Measurements from ENCODE around the gene MED16. TPM values are rescaled to one million over a fixed set of nuclear protein-coding genes. Genes with fewer than 3 reads are reported as not detected.

Gene MED16
- total RNA-seq, 1 experiment from 2014 or later: 66.9 TPM

GRCh38 chr19:861756-862580 is 31.0 kb downstream of the MED16 start (continued):
- TF ChIP-seq HMGXB4 (CRISPR knock-in tag; IDR thresholded peaks at IDR 0.05) (peak; percentile 84; the same call in 1 of the 2 replicates), SMAD3 (CRISPR knock-in tag; IDR thresholded peaks at IDR 0.05; ENCODE audit: borderline replicate concordance) (0 out of 2 replicates have a peak, but pooled peaks have one; percentile 32), FOXK1 (CRISPR knock-in tag; IDR thresholded peaks at IDR 0.05) (peak; percentile 77), NFATC4 (CRISPR knock-in tag; IDR thresholded peaks at IDR 0.05) (no peak), ESRRA (CRISPR knock-in tag; IDR thresholded peaks at IDR 0.05; ENCODE audit: borderline replicate concordance) (0 out of 2 replicates have a peak, but pooled peaks have one; percentile 8), SOX15 (CRISPR knock-in tag; IDR thresholded peaks at IDR 0.05) (no peak), ZNF219 (CRISPR knock-in tag; IDR thresholded peaks at IDR 0.05; ENCODE audit: borderline replicate concordance) (0 out of 2 replicates have a peak, but pooled peaks have one; percentile 71), ZNF671 (CRISPR knock-in tag; IDR thresholded peaks at IDR 0.05) (no peak), RORB (CRISPR knock-in tag; IDR thresholded peaks at IDR 0.05) (no peak), CBFB (CRISPR knock-in tag; IDR thresholded peaks at IDR 0.05; ENCODE audit: low read depth) (no peak), SP1 (CRISPR knock-in tag; conservative IDR thresholded peaks at IDR 0.05) (no peak), TCF7 (CRISPR knock-in tag; IDR thresholded peaks at IDR 0.05; ENCODE audit: low read depth) (no peak), JUN (CRISPR knock-in tag; IDR thresholded peaks at IDR 0.05) (peak; percentile 82; the same call in 1 of the 2 replicates), RELA (CRISPR knock-in tag; IDR thresholded peaks at IDR 0.05; ENCODE audit: borderline replicate concordance) (0 out of 2 replicates have a peak, but pooled peaks have one; percentile 79), ZNF425 (CRISPR knock-in tag; conservative IDR thresholded peaks at IDR 0.05) (no peak), NFYB (CRISPR knock-in tag; conservative IDR thresholded peaks at IDR 0.05; ENCODE audit: low read depth) (no peak), ZNF416 (CRISPR knock-in tag; IDR thresholded peaks at IDR 0.05) (peak; percentile 46; the same call in 1 of the 2 replicates), ATF1 (CRISPR knock-in tag; IDR thresholded peaks at IDR 0.05) (peak; percentile 61; the same call in 1 of the 2 replicates), GTF2I (CRISPR knock-in tag; conservative IDR thresholded peaks at IDR 0.05) (no peak), ZNF232 (CRISPR knock-in tag; IDR thresholded peaks at IDR 0.05) (peak; percentile 49; the same call in 1 of the 2 replicates), TP53 (CRISPR knock-in tag; IDR thresholded peaks at IDR 0.05) (peak; percentile 89), ZNF317 (CRISPR knock-in tag; IDR thresholded peaks at IDR 0.05; ENCODE audit: borderline replicate concordance, low read depth) (0 out of 2 replicates have a peak, but pooled peaks have one; percentile 23)
- TF ChIP-seq, protein P1, sequence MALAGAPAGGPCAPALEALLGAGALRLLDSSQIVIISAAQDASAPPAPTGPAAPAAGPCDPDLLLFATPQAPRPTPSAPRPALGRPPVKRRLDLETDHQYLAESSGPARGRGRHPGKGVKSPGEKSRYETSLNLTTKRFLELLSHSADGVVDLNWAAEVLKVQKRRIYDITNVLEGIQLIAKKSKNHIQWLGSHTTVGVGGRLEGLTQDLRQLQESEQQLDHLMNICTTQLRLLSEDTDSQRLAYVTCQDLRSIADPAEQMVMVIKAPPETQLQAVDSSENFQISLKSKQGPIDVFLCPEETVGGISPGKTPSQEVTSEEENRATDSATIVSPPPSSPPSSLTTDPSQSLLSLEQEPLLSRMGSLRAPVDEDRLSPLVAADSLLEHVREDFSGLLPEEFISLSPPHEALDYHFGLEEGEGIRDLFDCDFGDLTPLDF (CRISPR knock-in tag; IDR thresholded peaks at IDR 0.05): 0 out of 2 replicates have a peak, but pooled peaks have one; percentile 63
- TF ChIP-seq, protein P2, sequence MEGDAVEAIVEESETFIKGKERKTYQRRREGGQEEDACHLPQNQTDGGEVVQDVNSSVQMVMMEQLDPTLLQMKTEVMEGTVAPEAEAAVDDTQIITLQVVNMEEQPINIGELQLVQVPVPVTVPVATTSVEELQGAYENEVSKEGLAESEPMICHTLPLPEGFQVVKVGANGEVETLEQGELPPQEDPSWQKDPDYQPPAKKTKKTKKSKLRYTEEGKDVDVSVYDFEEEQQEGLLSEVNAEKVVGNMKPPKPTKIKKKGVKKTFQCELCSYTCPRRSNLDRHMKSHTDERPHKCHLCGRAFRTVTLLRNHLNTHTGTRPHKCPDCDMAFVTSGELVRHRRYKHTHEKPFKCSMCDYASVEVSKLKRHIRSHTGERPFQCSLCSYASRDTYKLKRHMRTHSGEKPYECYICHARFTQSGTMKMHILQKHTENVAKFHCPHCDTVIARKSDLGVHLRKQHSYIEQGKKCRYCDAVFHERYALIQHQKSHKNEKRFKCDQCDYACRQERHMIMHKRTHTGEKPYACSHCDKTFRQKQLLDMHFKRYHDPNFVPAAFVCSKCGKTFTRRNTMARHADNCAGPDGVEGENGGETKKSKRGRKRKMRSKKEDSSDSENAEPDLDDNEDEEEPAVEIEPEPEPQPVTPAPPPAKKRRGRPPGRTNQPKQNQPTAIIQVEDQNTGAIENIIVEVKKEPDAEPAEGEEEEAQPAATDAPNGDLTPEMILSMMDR (IDR thresholded peaks at IDR 0.05): no peak; the same call in 1 of the 2 replicates
- TF ChIP-seq, protein P3, sequence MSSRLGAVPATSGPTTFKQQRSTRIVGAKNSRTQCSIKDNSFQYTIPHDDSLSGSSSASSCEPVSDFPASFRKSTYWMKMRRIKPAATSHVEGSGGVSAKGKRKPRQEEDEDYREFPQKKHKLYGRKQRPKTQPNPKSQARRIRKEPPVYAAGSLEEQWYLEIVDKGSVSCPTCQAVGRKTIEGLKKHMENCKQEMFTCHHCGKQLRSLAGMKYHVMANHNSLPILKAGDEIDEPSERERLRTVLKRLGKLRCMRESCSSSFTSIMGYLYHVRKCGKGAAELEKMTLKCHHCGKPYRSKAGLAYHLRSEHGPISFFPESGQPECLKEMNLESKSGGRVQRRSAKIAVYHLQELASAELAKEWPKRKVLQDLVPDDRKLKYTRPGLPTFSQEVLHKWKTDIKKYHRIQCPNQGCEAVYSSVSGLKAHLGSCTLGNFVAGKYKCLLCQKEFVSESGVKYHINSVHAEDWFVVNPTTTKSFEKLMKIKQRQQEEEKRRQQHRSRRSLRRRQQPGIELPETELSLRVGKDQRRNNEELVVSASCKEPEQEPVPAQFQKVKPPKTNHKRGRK (CRISPR knock-in tag; IDR thresholded peaks at IDR 0.05; ENCODE audit: borderline replicate concordance): no peak

Data from WTC11 (cell line).